Loucy (cell line): ENCODE results near the gene TMEM135.

Experiments used
- CTCF ChIP-seq: fragments of 200-600 bp; sonication (generic); conservative IDR thresholded peaks from 2 replicates; pipeline ENCODE4 v1.5.1; 2014; ENCODE audit warnings: mild to moderate bottlenecking, antibody characterized with exemption, low read length
- EZH2phosphoT487 ChIP-seq: fragments of 200-600 bp; IDR thresholded peaks from 2 replicates; pipeline ENCODE4 v1.6.1; 2018; ENCODE audit warnings: antibody characterized with exemption, mild to moderate bottlenecking, moderate library complexity, borderline replicate concordance

- TF ChIP-seq CTCF (no peak), EZH2phosphoT487 (no peak)
These were observed 43.6 kb downstream of the TMEM135 start for GRCh38 chr11:87081358-87081757.
